Measurements from ENCODE around the gene PALLD.
A peak's percentile ranks its signal among the peaks of the same experiment; 100 is the strongest.
"Not testable (repeated sequence)": the region's sequence is repeated elsewhere in the genome, so short reads cannot be mapped to it uniquely, and the experiment has no call there.

Gene PALLD

GRCh38 chr4:168908093-168908492, 411.2 kb downstream of the PALLD start:
- DNase-seq = no peak

- DNase-seq = no peak
These were observed 412.0 kb downstream of the PALLD start for GRCh38 chr4:168908851-168909273.

- DNase-seq = no peak
These were observed 417.2 kb downstream of the PALLD start for GRCh38 chr4:168914095-168914494.

- peak; percentile 5 for DNase-seq
These were observed 420.4 kb downstream of the PALLD start for GRCh38 chr4:168917138-168917779.

- DNase-seq = no peak
These were observed 423.0 kb downstream of the PALLD start for GRCh38 chr4:168919706-168920324.

- no peak for DNase-seq
These were observed 423.7 kb downstream of the PALLD start for GRCh38 chr4:168920441-168921065.

- peak; percentile 19 for DNase-seq
These were observed 426.8 kb downstream of the PALLD start for GRCh38 chr4:168923526-168924194.

GRCh38 chr4:168924667-168925066, 427.8 kb downstream of the PALLD start:
- DNase-seq = no peak

GRCh38 chr4:168925789-168926490, 429.1 kb downstream of the PALLD start:
- DNase-seq = no peak

- no peak for DNase-seq
These were observed 431.5 kb downstream of the PALLD start for GRCh38 chr4:168928346-168928745.

GRCh38 chr4:168928875-168929274, 432.0 kb downstream of the PALLD start:
- no peak for DNase-seq

GRCh38 chr4:168930413-168931196, 433.8 kb downstream of the PALLD start:
- DNase-seq = no peak

- no peak for DNase-seq
These were observed 434.4 kb downstream of the PALLD start for GRCh38 chr4:168931215-168931650.

- no peak for DNase-seq
These were observed 435.3 kb downstream of the PALLD start for GRCh38 chr4:168932138-168932537.

- DNase-seq = no peak
These were observed 436.6 kb downstream of the PALLD start for GRCh38 chr4:168933423-168933822.

GRCh38 chr4:168937473-168937872, 440.6 kb downstream of the PALLD start:
- not testable (repeated sequence) for DNase-seq

- DNase-seq = no peak
These were observed 446.1 kb downstream of the PALLD start for GRCh38 chr4:168942985-168943384.

GRCh38 chr4:168945291-168945690, 448.4 kb downstream of the PALLD start:
- no peak for DNase-seq

GRCh38 chr4:168952821-168953246, 456.0 kb downstream of the PALLD start:
- DNase-seq = not testable (repeated sequence)

- no peak for DNase-seq
These were observed 458.8 kb downstream of the PALLD start for GRCh38 chr4:168955674-168956073.

- no peak for DNase-seq
These were observed 463.9 kb downstream of the PALLD start for GRCh38 chr4:168960716-168961115.

GRCh38 chr4:168972596-168972995, 475.7 kb downstream of the PALLD start:
- no peak for DNase-seq

Data from right kidney (tissue), 1 donor.